HG02678 (cell line): ENCODE data around the gene SCGB1D4.

Experiments
- ATAC-seq: cut with Tn5 transposase; IDR thresholded peaks from one replicate; pipeline ENCODE4 v1.9.1; 2021; ENCODE audit warnings: mild to moderate bottlenecking, moderate library complexity; ENCODE audit not compliant: unreplicated experiment

SCGB1D4 gene

DNA sequence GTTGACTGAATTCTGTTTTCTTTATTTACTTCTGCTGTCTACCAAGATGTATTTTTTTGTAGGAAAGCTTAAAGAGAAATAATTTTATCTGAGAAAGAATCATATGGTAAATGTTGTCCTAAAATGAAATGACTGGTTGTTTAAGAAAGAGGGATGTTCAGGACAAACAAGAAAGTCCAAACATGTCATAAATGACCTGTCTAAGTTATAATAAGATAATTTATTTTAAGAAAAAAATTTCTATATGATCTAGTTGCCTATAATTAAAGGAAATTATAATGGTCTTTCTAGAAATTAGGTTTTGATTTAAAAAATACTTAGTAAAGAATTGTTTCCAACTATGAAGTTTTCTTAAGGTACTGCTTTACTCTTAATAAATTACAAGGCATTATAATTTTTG, 18.4 kb downstream of the SCGB1D4 start:
- ATAC-seq, result no peak

DNA sequence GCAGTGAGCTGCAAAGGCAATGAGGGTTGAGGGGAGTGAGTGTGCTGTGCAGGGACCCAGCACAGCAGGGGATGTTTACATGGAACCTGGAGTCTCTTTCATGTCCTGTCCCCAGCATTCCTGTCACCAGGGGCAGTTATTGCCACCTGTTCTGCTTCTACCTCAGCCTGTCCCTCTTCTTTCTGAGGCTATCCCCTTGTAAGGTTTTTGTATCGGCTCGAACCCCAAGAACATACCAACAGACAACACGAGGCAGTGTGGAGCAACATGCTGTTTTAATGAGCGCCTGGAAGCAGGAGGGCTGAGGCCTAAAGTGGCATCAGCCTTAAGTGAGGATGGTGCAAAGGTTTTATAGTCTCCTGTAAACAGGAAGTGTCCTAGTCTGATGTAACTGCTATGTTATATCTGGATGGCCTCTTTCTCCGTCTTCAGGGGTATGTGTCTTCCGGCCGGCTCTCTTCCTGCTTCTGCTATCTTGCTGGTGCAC, 25.0 kb downstream of the SCGB1D4 start:
- ATAC-seq, result no peak

DNA sequence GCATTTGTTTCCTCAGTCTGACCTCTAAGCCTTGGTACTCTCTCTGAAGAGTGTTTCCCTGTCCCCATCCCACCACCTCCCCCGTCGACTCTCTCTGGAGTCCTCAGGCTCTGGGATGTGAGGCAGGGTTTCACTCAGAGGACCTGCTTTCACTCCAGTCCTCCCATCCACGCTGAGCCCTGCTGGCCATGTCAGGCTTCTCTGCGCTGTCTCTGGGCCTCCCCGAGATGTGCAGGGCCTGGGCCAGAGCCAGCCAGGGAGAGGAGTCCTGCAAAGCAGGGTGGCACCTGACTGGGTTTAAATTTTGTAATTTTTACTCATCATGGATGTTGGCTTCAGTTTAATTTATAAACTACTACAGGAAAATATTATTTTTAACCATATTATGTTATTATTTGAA, 25.6 kb downstream of the SCGB1D4 start:
- no peak for ATAC-seq

DNA sequence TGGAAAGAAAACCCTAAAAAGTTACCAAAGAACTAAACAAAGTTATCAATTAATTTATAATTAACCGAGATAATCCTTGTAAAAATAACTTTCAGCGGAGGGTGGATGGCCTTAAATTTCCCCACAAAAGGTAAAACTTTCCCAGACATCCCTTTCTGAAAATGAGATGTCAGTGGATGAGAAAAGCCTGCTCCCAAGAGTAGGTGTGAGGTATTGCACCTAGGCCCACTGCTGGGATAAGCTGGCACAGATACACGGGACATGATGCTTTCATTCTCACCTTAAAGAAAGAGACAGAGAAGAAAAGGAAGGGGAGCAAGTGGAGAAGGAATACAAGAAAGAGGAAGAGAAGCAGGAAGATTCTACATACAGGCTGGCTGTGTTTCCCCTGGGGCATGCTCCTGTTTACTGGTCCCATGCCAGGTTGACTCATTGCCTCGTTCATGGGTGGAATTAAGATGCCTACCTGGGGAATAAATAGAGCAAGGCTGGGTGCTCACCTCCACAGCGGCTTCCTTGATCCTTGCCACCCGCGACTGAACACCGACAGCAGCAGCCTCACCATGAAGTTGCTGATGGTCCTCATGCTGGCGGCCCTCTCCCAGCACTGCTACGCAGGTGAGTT, 29.1 kb downstream of the SCGB1D4 start, which contains the start of gene SCGB2A2:
SCGB2A2 (plus strand) TSS at position 505 of the 625 bp plus-strand sequence; CDS start at position 564, 59 bp downstream.
- no peak for ATAC-seq

DNA sequence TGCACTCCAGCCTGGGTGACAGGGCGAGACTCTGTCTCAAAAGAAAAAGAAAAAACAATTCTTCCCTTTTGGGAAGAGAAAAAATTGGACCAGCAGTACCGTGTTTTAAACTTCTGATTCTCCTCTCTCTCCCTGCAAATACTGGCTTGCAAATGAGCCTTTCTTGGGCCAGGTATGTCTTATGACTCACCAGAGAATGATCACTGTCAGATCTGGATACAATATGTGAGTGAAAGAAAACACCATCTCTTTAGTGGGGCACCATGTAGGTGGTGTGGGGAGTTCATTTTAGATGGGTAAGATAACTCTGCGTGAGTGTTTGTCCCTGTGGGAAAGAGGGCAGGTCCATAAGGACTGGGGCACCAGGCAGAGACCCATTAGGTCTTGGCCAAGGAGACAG, 31.3 kb downstream of the SCGB1D4 start:
- no peak for ATAC-seq

DNA sequence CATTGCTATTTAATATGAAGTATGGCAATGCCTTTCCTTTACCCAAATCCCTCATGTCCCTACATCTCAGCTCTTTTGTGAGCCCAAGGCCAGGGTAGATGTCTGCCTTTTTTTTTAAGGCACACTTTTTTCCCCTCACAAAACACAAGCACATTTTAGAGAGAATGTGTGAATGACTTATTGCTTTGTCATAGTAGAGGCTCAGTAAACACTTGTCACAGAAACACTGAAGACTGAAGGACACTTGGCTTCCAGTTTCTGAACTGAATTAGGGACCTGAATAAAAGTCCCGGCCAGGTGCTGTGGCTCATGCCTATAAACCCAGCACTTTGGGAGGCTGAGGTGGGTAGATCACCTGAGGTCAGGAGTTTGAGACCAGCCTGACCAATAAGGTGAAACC, 31.8 kb downstream of the SCGB1D4 start:
- ATAC-seq, result no peak

DNA sequence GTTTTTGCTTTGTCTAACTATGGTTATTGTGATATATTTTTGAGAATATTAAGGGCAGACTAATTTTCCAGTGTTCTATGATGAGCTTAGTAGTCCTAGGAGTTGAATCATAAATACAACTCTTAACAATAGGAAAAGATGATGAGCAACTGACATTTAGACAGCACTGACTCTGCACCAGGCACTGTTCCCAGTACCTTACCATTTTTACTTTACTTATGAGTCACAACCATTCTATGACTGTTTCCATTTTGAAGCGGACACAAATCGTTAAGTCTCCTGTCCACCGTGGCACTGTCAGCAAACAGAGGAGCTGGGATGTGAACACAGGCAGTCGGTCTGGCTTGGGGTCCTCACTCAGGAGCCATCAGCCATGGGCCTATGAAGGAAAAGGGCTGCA, 32.3 kb downstream of the SCGB1D4 start:
- no peak for ATAC-seq

DNA sequence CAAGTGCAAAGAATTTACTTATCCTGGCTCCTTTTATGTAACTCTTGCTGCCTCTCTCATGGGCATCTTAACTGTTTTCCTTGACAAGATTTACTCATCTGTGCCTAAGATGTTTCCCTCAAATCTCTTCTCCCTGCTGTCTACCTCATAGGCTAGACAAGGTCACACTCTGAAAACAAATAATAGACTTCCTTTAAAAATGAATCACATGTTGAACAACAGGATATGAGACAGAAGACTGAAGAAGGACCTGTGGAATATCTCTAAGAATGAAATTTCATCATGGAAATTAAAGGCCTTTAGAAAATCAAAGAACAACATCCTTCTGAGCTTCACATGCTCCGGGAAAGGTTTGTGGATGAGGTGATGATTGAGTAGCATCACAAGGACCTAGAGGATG, 34.9 kb downstream of the SCGB1D4 start:
- no peak for ATAC-seq

DNA sequence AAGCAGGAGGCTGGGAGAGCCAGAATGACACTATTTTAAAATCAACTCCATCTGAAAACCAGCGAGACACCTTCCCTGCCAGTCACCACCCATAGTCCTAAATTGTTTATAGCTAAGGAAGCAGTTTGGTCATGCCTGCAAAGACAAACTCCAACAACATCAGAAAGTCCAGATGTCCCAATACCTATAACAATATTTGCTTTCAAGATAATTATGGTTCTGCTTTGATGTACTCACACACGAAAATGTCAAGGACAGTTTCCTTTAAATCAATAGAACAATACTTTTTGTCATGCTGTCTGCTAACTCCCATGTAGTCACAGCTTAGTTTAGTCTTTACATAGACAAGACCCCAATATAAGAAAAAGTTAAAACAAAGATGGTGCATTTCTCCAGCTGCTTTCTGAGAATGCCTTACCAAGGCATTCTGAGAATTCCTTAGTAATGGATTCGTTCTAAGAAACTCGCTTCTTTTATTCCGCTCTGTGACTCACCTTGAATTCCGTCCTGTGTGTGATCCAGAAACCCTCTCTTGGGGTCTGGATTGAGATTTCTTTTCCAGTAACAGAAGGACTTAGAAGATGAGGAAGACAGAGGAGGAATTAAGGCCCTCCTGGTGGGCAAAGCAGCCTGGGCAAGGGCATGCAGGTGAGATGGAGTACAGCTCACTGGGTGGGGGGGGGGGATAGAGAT, 38.5 kb downstream of the SCGB1D4 start:
- ATAC-seq, result no peak

DNA sequence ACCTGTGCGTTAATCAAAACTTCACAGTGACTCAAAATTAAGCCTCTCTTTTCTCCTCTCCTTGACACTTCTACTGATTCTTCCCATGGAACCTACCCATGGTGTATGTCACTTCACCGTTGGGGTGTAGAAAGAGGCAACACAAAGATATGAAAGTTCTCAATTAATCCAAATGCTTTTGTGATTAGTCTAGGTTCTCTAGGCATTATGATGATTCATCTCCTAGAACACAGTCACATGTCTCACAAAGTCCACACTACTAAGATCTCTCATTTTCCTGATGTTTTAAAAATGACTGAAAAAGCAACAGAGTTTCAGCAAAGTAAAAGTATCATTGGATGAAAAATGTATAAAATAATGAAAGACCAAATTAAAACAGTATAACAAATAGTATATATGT, 42.6 kb downstream of the SCGB1D4 start:
- ATAC-seq, result no peak

DNA sequence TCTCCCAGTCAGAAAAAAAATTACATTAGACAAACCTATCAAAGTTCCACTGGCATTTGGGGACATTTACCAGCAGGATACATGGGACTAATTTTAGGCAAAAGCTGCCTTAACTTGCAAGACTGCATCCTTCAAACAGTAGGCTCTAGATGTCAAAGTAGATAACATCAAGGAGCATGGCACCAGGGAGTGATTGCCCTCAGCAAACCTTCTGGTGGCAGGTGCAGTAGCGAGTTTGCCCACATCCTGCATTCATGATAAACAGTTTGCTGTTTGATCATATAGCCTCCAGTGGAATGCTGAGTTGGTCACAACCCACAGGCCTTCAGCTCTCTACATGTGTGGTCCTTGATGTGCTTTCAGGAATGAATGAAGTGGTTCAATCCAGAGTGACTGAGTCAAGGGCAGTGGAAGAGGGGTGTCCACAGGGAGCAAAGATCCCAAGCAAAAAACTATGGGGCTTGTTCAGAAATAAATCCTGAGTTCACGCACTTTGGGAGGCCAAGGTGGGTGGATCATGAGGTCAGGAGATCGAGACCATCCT, 44.8 kb downstream of the SCGB1D4 start:
- no peak for ATAC-seq

DNA sequence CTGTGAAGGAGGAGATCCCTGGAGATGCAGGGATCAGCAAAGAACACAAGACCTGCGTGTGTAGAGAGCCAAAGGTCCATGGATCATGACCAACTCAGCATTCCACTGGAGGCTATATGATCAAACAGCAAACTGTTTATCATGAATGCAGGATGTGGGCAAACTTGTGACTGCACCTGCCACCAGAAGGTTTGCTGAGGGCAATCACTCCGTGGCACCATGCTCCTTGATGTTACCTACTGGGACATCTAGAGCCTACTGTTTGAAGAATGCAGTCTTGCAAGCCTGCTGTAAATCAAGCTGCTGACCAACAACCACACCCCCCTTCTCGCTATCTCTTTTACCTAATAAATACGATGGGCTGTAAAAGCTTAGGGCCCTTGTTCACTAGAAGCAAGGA, 47.2 kb downstream of the SCGB1D4 start:
- no peak for ATAC-seq
